CD4-positive, alpha-beta T cell treated with Interleukin-2 at 100 ng/mL for 4 hours (primary cell): ENCODE data around the gene DUSP23.

Experiments
- DNase-seq: peaks from one replicate; pipeline ENCODE4 v3.0.0-alpha.2; 2020; ENCODE audit warnings: low spot score

Gene DUSP23

DNA sequence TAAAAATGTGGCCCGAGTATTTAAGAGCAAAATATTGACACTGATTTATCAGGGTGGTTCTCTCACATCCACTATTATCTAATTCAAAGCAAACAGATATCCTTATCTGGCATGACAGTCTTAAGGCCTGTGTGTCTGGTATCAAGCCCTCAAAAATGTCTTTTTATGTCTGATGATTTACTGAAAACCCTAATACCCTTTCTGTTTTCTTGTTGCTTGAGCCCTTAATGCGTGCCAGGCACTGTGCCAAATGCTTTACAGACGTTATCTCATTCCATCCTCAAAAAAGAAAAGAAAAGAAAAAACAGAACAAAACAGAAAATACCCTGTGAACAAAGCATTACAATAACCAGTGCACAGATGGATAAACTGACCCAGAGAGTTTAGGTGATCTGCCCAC is 5.7 kb downstream of the DUSP23 start:
- no peak for DNase-seq

GRCh38 chr1:159786966-159787365 is 6.2 kb downstream of the DUSP23 start:
- DNase-seq = no peak

DNA sequence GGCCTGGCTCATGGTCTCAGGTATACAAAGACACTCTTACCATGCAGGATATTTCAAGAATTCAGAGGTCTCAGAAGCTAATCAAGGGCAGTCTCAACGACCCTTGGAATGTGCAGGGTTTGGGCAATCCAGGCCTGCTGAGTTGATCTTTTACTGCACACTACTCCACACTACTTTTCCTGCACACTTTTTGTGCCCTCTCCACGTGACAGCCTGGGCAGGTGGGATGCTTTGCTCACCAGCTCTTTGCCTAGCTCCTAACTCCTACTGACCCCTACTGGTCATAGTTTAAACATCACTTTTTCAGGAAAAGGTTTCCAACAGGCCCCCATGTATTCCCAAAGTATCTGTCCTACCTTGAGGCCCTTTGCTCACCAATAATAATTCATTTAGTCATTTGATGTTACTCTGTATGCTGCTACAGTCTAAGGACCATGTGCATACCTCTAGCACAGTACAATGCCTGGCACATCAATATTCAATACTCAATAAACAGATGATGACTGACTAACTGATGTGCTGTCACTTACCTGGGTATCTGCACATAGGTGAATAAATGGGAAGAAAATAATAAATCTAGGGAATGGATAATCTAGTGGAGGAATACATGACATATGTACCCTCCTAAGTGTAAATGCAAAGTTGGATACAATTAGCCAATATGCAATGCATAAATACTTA is 9.6 kb downstream of the DUSP23 start:
- peak; percentile 39 for DNase-seq

GRCh38 chr1:159791031-159791430 is 10.3 kb downstream of the DUSP23 start:
- no peak for DNase-seq

DNA sequence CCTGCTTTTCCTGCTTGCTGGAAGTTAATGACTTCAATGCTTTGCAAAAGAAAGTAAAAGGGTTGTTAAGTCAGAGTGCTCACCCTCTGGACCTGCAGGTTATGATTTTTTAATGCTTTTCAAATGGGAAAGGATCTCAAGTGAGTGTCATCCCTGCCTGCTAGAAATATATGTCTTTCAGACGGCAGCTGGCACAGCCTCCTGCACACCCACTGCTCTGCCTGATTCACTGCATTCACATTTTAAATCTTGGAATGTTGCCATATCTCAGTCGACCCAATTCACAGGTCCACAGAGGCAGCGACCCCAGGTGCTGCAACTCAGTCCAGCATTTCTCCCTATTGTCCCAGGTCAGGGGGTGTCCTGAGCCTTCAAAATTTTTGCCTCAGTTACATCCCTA is 10.7 kb downstream of the DUSP23 start:
- DNase-seq = no peak

GRCh38 chr1:159795534-159795933 is 14.8 kb downstream of the DUSP23 start:
- DNase-seq = no peak

DNA sequence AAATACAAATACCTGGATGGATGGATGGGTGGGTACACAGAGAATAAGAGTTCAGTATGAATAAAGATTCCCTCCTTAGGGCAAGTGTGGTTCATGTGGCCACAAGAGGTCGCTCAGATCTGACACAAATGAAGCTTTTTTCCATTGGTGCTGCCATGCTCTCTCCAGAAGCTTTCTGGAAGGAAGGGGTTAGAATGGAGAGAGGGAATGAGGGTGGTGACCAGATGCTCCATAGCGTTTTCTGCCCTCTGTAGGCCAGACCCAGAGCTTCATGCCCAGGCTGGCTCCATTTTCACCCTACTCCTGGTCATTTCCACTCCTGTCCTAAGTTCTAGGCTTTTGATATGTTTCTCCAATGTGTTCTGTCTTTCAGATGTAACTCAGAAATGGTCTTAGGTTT is 18.1 kb downstream of the DUSP23 start:
- DNase-seq = peak; percentile 57

DNA sequence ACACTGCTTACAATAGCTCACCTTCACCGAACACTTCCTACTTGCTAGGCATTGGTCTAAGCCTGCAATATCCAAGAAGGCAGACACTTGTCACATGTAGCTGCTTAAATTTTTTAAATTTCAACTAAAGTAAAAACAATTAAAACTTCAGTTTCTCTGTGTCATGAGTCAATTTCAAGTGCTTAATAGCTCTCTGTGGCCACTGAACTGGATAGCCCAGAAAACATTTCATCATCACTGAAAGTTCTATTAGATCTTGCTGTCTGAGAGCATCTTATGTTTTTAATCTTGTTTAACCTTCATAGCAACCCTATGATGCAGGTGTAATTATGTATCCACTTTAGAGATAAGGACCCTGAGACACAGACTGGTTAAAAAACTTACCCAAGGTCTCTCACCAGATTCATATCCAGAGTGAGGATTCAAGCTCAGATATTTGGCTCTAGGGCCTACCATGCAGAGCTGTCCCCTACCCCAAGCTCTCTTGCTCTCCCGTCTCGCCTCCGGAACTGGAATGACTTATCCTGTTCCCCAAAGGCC is 18.8 kb downstream of the DUSP23 start:
- no peak for DNase-seq

GRCh38 chr1:159800177-159800930 is 19.6 kb downstream of the DUSP23 start:
- DNase-seq = peak; percentile 46

GRCh38 chr1:159802111-159802510 is 21.3 kb downstream of the DUSP23 start, which contains the start of gene FCRL6:
Gene FCRL6 (plus strand): TSS chr1:159802360. CDS start chr1:159802425, 65 bp downstream.
- no peak for DNase-seq

- DNase-seq = no peak
Observed at GRCh38 chr1:159803956-159804689, 23.4 kb downstream of the DUSP23 start.

DNA sequence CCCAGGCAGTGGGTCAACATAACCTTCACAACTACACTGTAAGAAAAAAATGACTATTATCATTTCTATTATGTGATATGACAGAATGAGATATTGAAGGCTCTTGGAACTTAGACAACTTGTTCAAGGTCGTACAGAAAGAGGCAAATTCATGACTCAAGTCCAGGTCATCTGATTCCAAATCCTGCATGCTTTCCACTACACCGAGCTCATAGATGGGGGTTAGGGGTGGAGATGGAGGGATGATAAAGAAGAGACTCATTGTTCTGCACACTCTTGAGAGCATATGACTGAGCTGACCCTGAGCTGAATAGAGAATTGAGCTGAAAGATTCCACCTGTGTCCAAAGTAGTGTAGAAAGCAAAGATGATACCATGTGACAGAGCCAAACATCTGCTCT is 24.2 kb downstream of the DUSP23 start:
- no peak for DNase-seq

GRCh38 chr1:159815926-159816325 is 35.2 kb downstream of the DUSP23 start:
- DNase-seq = no peak

DNA sequence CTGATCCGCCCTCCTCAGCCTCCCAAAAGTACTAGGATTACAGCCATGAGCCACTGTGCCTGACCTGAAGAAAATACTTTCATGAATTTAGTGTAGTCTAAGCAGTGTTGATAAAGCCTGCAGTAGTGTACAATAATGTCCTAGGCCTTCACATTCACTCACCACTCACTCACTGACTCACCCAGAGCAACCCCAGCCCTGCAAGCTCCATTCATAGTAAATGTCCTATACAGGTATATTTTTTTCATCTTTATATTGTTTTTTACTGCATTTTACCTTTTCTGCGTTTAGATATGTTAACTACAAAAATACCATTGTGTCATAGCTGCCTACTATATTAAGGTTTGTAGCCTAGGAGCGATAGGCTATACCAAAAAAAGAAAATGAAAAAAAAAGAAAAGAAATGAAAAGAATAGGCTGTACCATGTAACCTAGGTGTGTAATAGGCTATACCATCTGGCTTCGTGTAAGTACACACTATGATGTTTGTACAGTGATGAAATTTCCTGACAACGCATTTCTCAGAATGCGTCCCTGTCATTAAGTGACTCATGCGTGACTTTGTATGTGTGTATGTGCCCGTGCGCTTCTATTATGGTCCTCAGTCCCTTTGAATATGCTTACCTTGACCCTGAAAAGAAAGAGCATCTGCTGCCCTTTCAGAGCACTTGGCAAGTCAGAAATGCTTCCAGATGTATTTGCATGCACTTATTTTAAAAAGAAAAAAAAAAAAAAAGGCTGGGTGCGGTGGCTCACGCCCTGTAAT is 36.7 kb downstream of the DUSP23 start:
- DNase-seq = no peak

DNA sequence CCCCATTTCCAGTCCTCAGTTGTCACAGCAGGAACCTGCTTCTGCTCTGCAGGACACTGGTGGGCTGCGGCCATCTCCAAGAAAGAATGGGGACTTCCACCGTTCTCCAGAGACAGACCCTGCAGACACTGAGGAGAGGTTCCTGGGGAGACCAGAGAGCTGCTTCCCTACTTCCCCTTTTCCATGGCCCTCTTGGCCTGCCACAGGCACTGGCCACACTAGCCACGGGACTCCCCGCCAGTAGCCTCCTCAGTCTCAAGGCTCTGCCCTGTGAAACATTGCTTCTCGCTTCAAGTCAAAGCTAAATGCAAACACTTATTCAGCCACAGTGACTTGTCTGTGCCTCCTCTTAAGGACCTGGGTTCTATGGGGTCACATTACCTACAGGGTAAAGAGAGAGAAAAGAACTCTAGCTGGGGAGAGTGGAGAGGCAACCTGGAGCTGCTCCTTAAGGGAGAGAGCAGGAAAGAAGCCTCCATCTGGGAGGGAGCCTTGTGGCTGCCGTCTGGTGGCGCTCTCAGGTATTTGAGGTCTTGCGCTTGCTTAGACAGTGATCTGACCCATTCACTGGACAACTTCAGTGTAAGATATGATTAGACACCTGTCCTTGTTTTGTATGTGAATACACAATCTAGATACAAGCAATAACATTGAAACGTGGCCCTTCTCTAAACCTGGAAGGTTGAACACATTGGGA is 40.6 kb downstream of the DUSP23 start:
- DNase-seq = no peak

DNA sequence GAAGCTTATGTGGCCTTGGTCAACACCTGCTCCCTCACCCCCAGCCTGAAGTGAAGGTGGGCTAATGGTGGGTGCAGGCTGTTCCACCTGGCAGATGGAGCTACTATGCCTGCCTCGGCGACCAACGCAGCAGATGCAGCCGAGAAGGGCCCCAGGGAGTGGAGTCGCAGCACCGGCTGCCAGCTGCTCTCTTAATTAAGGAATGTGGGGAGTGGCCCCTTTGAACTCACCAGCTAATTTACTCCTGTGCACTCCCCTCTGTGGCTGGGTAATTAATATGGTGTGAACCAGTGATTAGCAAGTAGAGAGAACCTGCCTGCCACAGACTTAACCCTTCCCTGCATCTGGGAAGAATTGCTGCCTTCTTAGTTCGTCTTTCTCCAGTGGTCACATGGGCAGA is 42.6 kb downstream of the DUSP23 start:
- no peak for DNase-seq

DNA sequence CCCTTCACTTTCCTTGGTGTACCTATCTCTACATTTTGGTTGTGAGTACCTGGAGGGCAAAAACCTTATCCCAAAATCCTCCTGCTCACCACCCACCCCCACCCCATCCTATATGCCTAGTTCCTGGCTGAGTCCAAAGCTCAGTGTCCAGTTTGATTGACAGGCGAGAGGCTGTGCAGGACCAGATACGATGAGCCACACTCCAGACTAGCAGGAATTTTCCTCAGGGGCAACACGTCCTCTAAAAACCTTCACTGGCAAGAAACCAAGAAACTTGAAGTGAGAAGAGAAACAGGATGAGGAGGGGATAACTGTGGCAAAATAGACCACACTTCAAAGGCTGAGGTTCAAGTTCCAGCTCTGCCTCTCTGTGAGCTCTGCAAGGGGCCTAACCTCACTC is 44.8 kb downstream of the DUSP23 start:
- DNase-seq = no peak

- peak; percentile 55 for DNase-seq
Observed at GRCh38 chr1:159826441-159827101, 45.8 kb downstream of the DUSP23 start, which contains the start of gene SLAMF8. Gene SLAMF8 (plus strand): TSS chr1:159826873. CDS start chr1:159826899, 26 bp downstream.

DNA sequence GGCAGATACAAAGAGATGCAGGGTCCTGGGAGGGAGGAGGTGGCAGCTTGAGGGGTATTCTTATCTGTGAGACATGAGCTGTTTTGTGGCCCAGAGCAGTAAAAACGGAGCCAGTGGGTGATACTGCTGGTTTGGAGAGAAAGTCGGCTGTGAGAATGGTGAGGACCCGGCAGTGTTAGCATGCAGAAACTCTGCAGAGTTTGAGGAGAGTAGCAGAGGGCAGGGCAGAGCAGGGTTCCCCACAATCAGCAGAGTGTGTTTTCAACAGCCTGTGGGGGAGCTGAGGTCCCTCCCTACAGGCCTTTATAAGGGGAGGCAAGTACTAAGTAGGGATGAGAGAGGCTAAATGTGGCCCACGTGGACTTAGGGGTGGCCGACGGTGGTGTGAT is 46.3 kb downstream of the DUSP23 start:
- DNase-seq = peak; percentile 8

DNA sequence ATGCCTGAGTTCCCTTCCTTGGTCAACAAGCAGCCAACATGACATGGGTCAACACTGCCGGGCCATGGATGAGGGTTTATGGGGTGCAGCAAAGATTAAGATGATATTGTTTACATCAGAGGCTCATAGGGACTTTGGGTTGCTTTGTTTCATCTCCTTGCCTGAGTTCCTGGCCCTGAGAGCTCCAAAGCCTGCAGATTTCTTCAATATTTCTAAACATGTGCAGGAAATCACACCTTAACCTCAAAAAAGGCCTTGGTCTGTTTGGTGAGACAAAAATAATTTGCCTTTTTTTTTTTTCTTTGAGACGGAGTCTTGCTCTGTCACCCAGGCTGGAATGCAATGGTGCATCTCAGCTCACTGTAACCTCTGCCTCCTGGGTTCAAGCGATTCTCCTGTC is 46.8 kb downstream of the DUSP23 start:
- DNase-seq = peak; percentile 37

DNA sequence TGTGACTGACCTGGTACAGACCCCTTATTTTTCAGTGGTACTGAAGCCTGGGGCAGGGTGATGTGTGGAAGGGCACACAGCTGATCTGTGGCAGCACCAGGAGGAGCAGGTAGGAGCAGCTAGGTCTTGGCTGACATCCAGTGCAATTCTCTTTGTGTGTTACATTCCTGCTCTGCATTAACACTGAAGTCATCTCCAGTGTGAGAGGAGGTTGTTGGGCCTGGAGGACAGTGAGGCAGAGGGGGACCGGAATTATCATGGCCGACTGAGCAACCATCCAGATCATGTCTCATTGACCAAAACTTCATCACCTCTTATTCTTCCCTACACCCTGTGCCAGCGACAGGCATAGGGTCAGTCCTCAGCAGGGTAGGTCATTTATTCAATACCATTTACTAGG is 47.4 kb downstream of the DUSP23 start:
- no peak for DNase-seq
